ENCODE data around the gene HOXB9.

The HOXB9 gene

GRCh38 chr17:48639136-48639535, 13.0 kb upstream of the HOXB9 start:
- DNase-seq (ENCODE audit: low spot score), result no peak

GRCh38 chr17:48637323-48638260, 11.4 kb upstream of the HOXB9 start:
- DNase-seq (ENCODE audit: low spot score), result no peak

- no peak for DNase-seq (ENCODE audit: low spot score)
These were observed 10.2 kb upstream of the HOXB9 start for GRCh38 chr17:48636177-48637018.

- no peak for DNase-seq (ENCODE audit: low spot score)
These were observed 8.5 kb upstream of the HOXB9 start for GRCh38 chr17:48634493-48635208.

GRCh38 chr17:48633266-48633677, 7.1 kb upstream of the HOXB9 start:
- DNase-seq (ENCODE audit: low spot score), result no peak

GRCh38 chr17:48632579-48633265, 6.6 kb upstream of the HOXB9 start:
- DNase-seq (ENCODE audit: low spot score), result no peak

GRCh38 chr17:48631693-48632578, 5.8 kb upstream of the HOXB9 start:
- DNase-seq (ENCODE audit: low spot score), result no peak

- no peak for DNase-seq (ENCODE audit: low spot score)
These were observed 5.0 kb upstream of the HOXB9 start for GRCh38 chr17:48630925-48631692.

- DNase-seq (ENCODE audit: low spot score), result no peak
These were observed 4.1 kb upstream of the HOXB9 start for GRCh38 chr17:48630009-48630924.

GRCh38 chr17:48629411-48629759, 3.2 kb upstream of the HOXB9 start:
- no peak for DNase-seq (ENCODE audit: low spot score)

- no peak for DNase-seq (ENCODE audit: low spot score)
These were observed 2.7 kb upstream of the HOXB9 start for GRCh38 chr17:48628649-48629410.

- no peak for DNase-seq (ENCODE audit: low spot score)
These were observed 1.7 kb upstream of the HOXB9 start for GRCh38 chr17:48627623-48628521.

GRCh38 chr17:48627118-48627597, 1.0 kb upstream of the HOXB9 start:
- DNase-seq (ENCODE audit: low spot score), result no peak

- DNase-seq (ENCODE audit: low spot score), result no peak
These were observed 488 bp downstream of the HOXB9 start for GRCh38 chr17:48625495-48626244.

GRCh38 chr17:48624544-48625494, 1.3 kb downstream of the HOXB9 start:
- no peak for DNase-seq (ENCODE audit: low spot score)

Data from hematopoietic multipotent progenitor cell treated with erythropoietin and hydrocortisone succinate and interleukin-3 and kit ligand, for 17 days (in vitro differentiated cells).